ENCODE results near the gene ERG. TPM values are rescaled to one million over a fixed set of nuclear protein-coding genes. Genes with fewer than 3 reads are reported as not detected.

The ERG gene
- total RNA-seq, 3 donors from 2014 or later, result 4.0 to 8.4 (median 4.3) TPM

DNA sequence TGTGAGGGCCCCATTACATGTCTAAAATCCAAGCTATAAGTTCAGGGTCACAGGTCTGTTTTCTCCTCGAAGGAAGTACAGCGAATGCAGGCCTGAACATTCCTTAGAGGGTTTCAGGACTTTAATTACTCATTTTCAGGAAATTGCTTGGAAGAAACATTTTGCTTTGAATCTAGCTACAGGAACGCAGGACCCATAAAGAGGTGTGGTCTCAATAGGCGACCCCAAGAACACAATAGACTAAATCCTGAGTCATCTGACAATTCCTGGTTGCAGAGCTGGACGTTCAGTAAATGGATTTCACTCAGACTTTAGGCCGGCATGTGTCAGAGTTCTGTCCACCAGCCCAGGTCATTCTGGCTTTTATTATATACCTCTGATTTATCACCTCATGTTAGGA is 1.0 kb upstream of the ERG start:
- H3K36me3 ChIP-seq (ENCODE audit: low read depth), result no peaks in the 10 kb centered on the region
- no peak for TF ChIP-seq CTCF (IDR thresholded peaks at IDR 0.05)
- DNase-seq (no peak), ATAC-seq (no peak)
- H3K4me3 ChIP-seq, result no peak overlapping the region
- no peaks in the 10 kb centered on the region for H3K9me3 ChIP-seq
- intact Hi-C loops (cut with DNase I, micrococcal nuclease), result no loop called here
- no peaks in the 10 kb centered on the region for H3K4me1 ChIP-seq (ENCODE audit: low read depth)

GRCh38 chr21:38496224-38496623 is 2.1 kb downstream of the ERG start:
- Histone ChIP-seq H3K4me1 (ENCODE audit: low read depth) (no peaks in the 10 kb centered on the region), H3K36me3 (ENCODE audit: low read depth) (no peaks in the 10 kb centered on the region), H3K9me3 (no peaks in the 10 kb centered on the region), H3K4me3 (no peak overlapping the region)
- ATAC-seq, result no peak
- intact Hi-C loops (cut with DNase I, micrococcal nuclease), result no loop called here
- no peak for DNase-seq
- no peak for TF ChIP-seq CTCF (IDR thresholded peaks at IDR 0.05)

DNA sequence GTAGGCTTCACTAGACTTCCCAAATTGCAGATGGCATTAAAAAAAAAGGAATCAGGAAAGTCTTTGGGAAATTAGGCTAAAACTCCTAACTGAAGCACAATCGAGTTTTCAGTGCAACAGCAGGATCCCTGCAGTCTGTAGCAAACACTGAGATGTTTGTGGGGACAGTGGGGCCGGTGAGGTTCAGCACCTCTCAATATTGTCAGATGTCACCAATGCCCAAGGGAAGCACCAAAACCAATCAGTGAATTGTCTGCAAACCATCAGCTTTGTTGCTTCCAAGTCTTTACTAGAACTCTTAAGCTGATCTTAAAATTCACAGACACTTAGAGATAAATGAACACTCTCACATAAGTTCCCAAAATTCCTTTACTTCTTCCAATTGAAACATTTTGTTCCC is 2.6 kb downstream of the ERG start:
- TF ChIP-seq CTCF (IDR thresholded peaks at IDR 0.05), result no peak
- Histone ChIP-seq H3K36me3 (ENCODE audit: low read depth) (no peaks in the 10 kb centered on the region), H3K9me3 (no peaks in the 10 kb centered on the region), H3K4me3 (no peak overlapping the region), H3K4me1 (ENCODE audit: low read depth) (no peaks in the 10 kb centered on the region)
- no peak for DNase-seq
- ATAC-seq, result no peak
- intact Hi-C loops (cut with DNase I, micrococcal nuclease), result no loop called here

DNA sequence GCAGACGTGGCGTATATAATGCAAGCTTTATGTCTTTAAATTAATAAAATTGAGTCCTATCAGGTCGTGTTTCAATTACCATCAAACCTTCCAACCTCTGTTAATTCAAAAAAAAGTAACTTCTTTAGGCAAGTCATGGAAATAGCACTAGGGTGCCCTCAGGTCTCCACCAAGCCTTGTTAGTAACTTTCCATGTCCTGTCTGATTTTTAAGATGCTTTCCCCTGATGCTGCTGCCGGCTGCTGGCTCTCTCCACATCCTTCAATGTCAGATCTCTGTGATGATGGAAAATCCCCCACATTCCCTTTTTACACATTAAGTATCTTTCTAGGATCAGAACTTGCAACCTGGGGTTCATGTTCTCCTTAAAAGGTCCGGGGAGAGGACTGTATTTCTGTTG is 3.0 kb downstream of the ERG start:
- intact Hi-C loops (cut with DNase I, micrococcal nuclease), result no loop called here
- Histone ChIP-seq H3K4me1 (ENCODE audit: low read depth) (no peaks in the 10 kb centered on the region), H3K36me3 (ENCODE audit: low read depth) (no peaks in the 10 kb centered on the region), H3K9me3 (no peaks in the 10 kb centered on the region), H3K4me3 (no peak overlapping the region)
- no peak for DNase-seq
- TF ChIP-seq CTCF (IDR thresholded peaks at IDR 0.05), result no peak
- no peak for ATAC-seq

DNA sequence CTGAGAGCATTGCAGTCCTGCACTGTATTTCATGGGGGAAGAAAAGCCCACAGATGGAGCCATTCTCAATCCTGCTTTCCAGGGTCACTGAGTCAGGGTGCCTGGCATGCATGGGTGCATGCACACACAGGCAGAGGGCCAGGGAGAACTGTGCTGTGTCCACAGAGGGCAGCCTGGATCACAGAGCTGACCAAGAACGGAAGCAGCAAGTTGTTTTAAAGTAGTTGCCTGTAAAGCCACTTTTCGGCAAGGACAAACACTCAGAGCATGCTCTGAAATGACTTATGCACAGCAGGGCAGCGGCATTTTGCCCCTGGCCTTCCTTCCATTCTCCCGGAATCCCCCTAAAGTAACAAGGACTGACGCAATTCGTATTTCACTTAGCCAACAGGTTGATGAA is 3.6 kb downstream of the ERG start:
- no peak for TF ChIP-seq CTCF (IDR thresholded peaks at IDR 0.05)
- ATAC-seq, result peak; percentile 16
- intact Hi-C loops (cut with DNase I, micrococcal nuclease), result no loop called here
- no peak for DNase-seq
- Histone ChIP-seq H3K36me3 (ENCODE audit: low read depth) (no peaks in the 10 kb centered on the region), H3K9me3 (no peaks in the 10 kb centered on the region), H3K4me3 (no peak overlapping the region), H3K4me1 (ENCODE audit: low read depth) (peaks cover 3% of the 10 kb centered on the region)

DNA sequence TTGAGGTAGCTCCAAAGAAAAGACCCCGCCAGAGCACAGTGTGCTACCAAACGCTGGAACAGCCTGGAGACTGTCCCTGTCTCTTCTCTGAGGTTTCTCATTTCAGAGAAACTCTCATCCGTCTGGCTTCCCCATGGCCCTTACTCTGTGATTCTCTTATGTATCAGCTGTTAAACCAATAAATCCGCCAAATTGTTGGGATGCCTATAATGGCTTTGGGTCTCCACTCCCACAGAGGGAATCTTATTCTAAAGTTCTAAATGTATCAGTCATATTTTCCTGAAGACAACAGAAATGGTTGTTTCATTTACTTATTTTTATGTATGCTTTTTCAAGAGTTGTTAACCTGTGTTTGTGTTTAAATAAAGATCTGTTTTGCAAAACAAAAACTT is 4.0 kb downstream of the ERG start:
- Histone ChIP-seq H3K4me3 (no peak overlapping the region), H3K36me3 (ENCODE audit: low read depth) (no peaks in the 10 kb centered on the region), H3K9me3 (no peaks in the 10 kb centered on the region), H3K4me1 (ENCODE audit: low read depth) (peaks cover 4% of the 10 kb centered on the region)
- no peak for ATAC-seq
- TF ChIP-seq CTCF (IDR thresholded peaks at IDR 0.05), result no peak
- intact Hi-C loops (cut with DNase I, micrococcal nuclease), result no loop called here
- DNase-seq, result no peak

Data from mucosa of descending colon (tissue), 3 donors.